Neuron (in vitro differentiated cells): ENCODE results near the gene KRTAP12-1.
"Not testable (repeated sequence)": the region's sequence is repeated elsewhere in the genome, so short reads cannot be mapped to it uniquely, and the experiment has no call there.

ENCODE experiments used
- H2AFZ ChIP-seq: one replicate; pipeline ENCODE4 v1.6.1; 2013; ENCODE audit warnings: low read depth, mild to moderate bottlenecking, inconsistent platforms, low read length, moderate library complexity
- H3K27me3 ChIP-seq: one replicate; pipeline ENCODE4 v1.6.1; 2013; ENCODE audit warnings: low read length; ENCODE audit not compliant: insufficient read depth
- H3K36me3 ChIP-seq: one replicate; pipeline ENCODE4 v1.6.1; 2013; ENCODE audit warnings: low read length; ENCODE audit not compliant: insufficient read depth
- H3K4me1 ChIP-seq: one replicate; pipeline ENCODE4 v1.6.1; 2013; ENCODE audit warnings: low read length; ENCODE audit not compliant: insufficient read depth
- H3K4me3 ChIP-seq: 2 replicates; pipeline ENCODE4 v1.5.1; 2013; ENCODE audit warnings: mild to moderate bottlenecking, low read length, moderate library complexity
- H3K9me3 ChIP-seq: one replicate; pipeline ENCODE4 v1.6.1; 2013; ENCODE audit warnings: low read length

The KRTAP12-1 gene

DNA sequence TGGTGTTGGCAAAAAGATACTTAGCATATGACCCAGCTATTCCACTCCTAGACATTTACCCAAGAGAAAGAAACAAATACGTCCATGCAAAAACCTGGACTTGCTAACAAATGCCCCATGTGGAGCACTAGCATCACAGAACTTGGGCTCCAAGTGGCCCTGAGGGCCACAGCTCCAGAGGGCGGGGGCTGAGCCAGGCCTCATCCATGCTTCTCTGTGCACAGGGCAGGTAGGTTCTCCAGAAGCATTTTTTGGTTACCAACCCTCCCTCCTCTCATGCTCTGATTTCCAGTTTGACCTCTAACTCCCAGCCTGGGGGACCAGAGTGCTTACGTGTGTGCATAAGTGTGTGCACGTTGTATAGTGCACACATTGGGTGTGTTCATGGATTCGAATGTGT is 17.3 kb downstream of the KRTAP12-1 start:
- no peak overlapping the region for H2AFZ ChIP-seq
- no peaks in the 10 kb centered on the region for H3K36me3 ChIP-seq
- H3K27me3 ChIP-seq = no peaks in the 10 kb centered on the region
- peaks cover 2% of the 10 kb centered on the region for H3K9me3 ChIP-seq
- H3K4me1 ChIP-seq = no peaks in the 10 kb centered on the region
- H3K4me3 ChIP-seq = no peak overlapping the region

DNA sequence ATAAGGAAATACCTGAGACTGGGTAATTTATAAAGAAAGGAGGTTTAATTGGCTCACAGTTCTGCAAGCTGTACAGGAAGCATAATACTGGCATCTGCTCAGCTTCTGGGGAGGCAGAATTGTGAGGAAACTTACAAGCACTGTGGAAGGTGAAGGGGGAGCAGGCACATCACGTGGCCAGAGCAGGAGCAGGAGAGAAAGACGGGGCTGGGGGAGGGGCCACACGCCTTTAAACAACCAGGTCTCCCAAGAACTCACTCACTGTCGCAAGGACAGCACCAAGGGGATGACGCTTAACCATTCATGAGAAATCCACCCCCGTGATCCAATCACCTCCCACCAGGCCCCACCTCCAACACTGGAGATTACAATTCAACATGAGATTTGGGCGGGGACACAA is 20.4 kb downstream of the KRTAP12-1 start:
- not testable (repeated sequence) for H3K27me3 ChIP-seq, H3K9me3 ChIP-seq, H3K4me3 ChIP-seq, H3K36me3 ChIP-seq, H3K4me1 ChIP-seq, H2AFZ ChIP-seq

- Histone ChIP-seq H3K9me3 (no peaks in the 10 kb centered on the region), H2AFZ (no peak overlapping the region), H3K36me3 (no peaks in the 10 kb centered on the region), H3K27me3 (no peaks in the 10 kb centered on the region), H3K4me3 (no peak overlapping the region), H3K4me1 (no peaks in the 10 kb centered on the region)
Measured at GRCh38 chr21:44658913-44659595, 22.9 kb downstream of the KRTAP12-1 start.

GRCh38 chr21:44658541-44658910 is 23.4 kb downstream of the KRTAP12-1 start:
- no peaks in the 10 kb centered on the region for H3K36me3 ChIP-seq
- H3K27me3 ChIP-seq = no peaks in the 10 kb centered on the region
- H2AFZ ChIP-seq = no peak overlapping the region
- no peaks in the 10 kb centered on the region for H3K9me3 ChIP-seq
- no peaks in the 10 kb centered on the region for H3K4me1 ChIP-seq
- no peak overlapping the region for H3K4me3 ChIP-seq

- no peak within 1 kb of the TSS for H2AFZ ChIP-seq
- H3K27me3 ChIP-seq = no peaks in the 10 kb centered on the region
- no peaks in the 10 kb centered on the region for H3K9me3 ChIP-seq
- no peak within 1 kb of the TSS for H3K4me3 ChIP-seq
- H3K4me1 ChIP-seq = no peaks in the 10 kb centered on the region
- H3K36me3 ChIP-seq = no peaks in the 10 kb centered on the region
Measured at GRCh38 chr21:44657635-44658540, 24.1 kb downstream of the KRTAP12-1 start, which contains the start of gene KRTAP12-3. KRTAP12-3 (plus strand) TSS chr21:44657932; CDS start chr21:44657980, 48 bp downstream.

DNA sequence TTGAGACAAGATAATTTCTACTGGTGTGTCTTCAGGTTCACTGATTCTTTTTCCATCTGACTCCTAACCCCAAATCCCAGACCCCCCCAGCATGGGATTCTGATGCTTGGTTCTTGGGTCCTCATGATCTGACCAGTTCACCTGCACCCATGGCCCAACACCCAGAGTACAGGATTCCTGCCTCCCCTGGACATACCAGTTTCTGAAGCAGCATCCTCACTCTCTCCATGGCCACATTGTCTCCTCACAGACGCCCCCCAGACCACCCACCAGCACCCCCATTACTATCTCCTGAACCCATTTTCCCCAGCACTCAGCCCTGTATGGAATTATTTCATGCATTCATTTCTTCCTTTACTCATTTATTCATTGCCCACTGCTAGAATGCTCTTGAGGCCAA is 25.1 kb downstream of the KRTAP12-1 start:
- no peaks in the 10 kb centered on the region for H3K27me3 ChIP-seq
- no peaks in the 10 kb centered on the region for H3K4me1 ChIP-seq
- H3K36me3 ChIP-seq = no peaks in the 10 kb centered on the region
- no peak overlapping the region for H3K4me3 ChIP-seq
- no peak overlapping the region for H2AFZ ChIP-seq
- H3K9me3 ChIP-seq = no peaks in the 10 kb centered on the region

DNA sequence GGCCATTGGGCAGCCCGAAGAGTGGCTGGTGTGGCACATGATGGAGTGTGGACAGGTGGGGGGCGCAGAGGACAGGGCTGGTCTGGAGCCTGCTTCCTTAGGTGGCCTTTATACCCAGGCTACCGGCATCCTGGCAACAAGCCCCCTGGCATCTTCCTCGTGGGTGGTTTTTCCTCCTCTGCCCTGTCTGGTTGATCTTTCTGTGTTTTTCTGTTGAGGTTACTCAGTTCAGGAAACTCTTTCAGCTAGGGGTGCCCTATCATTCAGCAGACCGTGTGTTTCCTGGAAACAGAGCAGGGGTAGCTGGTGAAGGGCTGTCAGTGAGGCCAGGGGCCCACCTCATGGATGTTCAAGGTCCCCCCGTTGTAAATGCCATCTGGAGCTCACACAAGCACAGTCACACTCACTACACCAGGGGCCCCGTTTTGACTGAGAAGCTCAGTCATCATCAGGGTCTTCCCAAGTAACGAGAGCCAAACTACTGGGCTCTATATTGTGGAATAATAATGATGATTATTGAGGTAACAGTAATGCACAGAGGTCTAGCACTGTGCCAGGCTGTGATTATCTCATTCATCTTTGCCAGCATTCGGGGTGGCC is 27.3 kb downstream of the KRTAP12-1 start, which contains the start of gene KRTAP12-4:
Gene KRTAP12-4 (minus strand): TSS at position 84 of the 600 bp plus-strand sequence. CDS start 45 bp downstream, at position 39.
- no peaks in the 10 kb centered on the region for H3K27me3 ChIP-seq
- no peaks in the 10 kb centered on the region for H3K9me3 ChIP-seq
- no peaks in the 10 kb centered on the region for H3K4me1 ChIP-seq
- no peak within 1 kb of the TSS for H3K4me3 ChIP-seq
- H3K36me3 ChIP-seq = no peaks in the 10 kb centered on the region
- H2AFZ ChIP-seq = no peak within 1 kb of the TSS

GRCh38 chr21:44653656-44654575 is 28.0 kb downstream of the KRTAP12-1 start:
- Histone ChIP-seq H3K4me3 (no peak overlapping the region), H3K4me1 (no peaks in the 10 kb centered on the region), H3K27me3 (no peaks in the 10 kb centered on the region), H2AFZ (no peak overlapping the region), H3K9me3 (no peaks in the 10 kb centered on the region), H3K36me3 (no peaks in the 10 kb centered on the region)

GRCh38 chr21:44653123-44653522 is 28.8 kb downstream of the KRTAP12-1 start:
- Histone ChIP-seq H3K4me3 (no peak overlapping the region), H3K9me3 (no peaks in the 10 kb centered on the region), H3K36me3 (no peaks in the 10 kb centered on the region), H3K27me3 (no peaks in the 10 kb centered on the region), H3K4me1 (no peaks in the 10 kb centered on the region), H2AFZ (no peak overlapping the region)

DNA sequence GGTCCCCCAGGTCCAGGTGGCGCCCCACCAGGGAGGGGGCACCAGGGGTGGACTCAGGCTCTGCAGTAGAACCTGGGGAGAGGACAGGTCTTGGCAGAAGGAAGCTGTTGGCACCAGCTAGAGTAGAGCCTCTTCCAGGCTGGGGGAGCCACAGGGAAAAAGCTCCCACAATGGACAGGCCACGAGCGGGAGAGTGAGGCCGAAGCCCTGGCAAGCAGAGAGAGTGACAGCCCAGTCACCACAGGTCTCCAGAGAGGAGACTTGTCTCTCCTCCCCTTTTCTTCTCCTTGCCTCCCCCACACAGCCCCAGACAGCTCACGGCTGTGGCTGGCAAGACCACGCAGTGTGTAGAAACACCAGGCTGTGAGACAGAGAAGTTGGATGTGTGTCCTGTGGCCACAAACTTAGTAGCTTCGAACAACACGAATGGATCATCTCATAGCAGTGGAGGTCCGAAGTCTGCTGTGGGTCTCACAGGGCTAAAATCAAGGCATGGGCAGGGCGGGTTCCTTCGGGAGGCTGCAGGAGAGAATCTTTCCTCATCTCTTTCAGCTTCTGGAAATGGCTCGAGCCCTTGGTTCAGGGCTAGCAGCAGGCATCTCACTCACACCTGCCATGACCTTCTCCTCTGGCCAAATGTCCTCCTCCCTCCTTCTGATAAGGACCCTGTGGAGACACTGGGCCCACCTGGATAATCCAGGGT is 30.8 kb downstream of the KRTAP12-1 start:
- H3K4me1 ChIP-seq = no peaks in the 10 kb centered on the region
- no peaks in the 10 kb centered on the region for H3K9me3 ChIP-seq
- H3K4me3 ChIP-seq = no peak overlapping the region
- H2AFZ ChIP-seq = no peak overlapping the region
- no peaks in the 10 kb centered on the region for H3K36me3 ChIP-seq
- peaks cover 13% of the 10 kb centered on the region for H3K27me3 ChIP-seq

GRCh38 chr21:44650265-44650972 is 31.5 kb downstream of the KRTAP12-1 start:
- Histone ChIP-seq H2AFZ (no peak overlapping the region), H3K9me3 (no peaks in the 10 kb centered on the region), H3K4me1 (no peaks in the 10 kb centered on the region), H3K36me3 (no peaks in the 10 kb centered on the region), H3K27me3 (peaks cover 13% of the 10 kb centered on the region), H3K4me3 (no peak overlapping the region)
